Measurements from ENCODE around the gene FAAP100.

Gene FAAP100

GRCh38 chr17:81557276-81558114 lies 5.3 kb upstream of the FAAP100 start:
- TF ChIP-seq, protein P1, sequence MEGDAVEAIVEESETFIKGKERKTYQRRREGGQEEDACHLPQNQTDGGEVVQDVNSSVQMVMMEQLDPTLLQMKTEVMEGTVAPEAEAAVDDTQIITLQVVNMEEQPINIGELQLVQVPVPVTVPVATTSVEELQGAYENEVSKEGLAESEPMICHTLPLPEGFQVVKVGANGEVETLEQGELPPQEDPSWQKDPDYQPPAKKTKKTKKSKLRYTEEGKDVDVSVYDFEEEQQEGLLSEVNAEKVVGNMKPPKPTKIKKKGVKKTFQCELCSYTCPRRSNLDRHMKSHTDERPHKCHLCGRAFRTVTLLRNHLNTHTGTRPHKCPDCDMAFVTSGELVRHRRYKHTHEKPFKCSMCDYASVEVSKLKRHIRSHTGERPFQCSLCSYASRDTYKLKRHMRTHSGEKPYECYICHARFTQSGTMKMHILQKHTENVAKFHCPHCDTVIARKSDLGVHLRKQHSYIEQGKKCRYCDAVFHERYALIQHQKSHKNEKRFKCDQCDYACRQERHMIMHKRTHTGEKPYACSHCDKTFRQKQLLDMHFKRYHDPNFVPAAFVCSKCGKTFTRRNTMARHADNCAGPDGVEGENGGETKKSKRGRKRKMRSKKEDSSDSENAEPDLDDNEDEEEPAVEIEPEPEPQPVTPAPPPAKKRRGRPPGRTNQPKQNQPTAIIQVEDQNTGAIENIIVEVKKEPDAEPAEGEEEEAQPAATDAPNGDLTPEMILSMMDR (IDR thresholded peaks at IDR 0.05; ENCODE audit: extremely low read depth, missing control alignments) = no peak
- DNase-seq (ENCODE audit: low spot score) = no peak

DNA sequence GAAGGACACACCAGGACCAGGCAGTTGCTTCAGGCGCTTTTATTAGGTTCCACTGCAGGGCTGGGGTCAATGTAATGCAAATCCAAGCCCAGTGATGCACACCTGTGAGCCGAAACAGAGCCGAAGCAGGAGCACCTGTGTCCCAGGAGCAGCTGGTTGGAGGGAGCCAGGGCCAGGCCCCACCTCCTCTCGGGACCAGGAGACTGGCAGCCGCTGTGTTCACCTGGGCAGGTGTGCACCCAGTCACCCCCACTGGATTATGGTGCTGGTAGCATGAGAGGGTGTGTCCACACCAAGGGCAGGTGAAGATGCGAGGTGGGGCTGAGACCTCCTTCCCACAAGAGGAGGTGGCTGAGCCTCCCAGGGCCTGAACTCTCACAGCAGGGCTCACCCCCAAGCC lies 4.7 kb upstream of the FAAP100 start:
- TF ChIP-seq, protein P1 (IDR thresholded peaks at IDR 0.05; ENCODE audit: extremely low read depth, missing control alignments) = no peak
- DNase-seq (ENCODE audit: low spot score) = no peak

DNA sequence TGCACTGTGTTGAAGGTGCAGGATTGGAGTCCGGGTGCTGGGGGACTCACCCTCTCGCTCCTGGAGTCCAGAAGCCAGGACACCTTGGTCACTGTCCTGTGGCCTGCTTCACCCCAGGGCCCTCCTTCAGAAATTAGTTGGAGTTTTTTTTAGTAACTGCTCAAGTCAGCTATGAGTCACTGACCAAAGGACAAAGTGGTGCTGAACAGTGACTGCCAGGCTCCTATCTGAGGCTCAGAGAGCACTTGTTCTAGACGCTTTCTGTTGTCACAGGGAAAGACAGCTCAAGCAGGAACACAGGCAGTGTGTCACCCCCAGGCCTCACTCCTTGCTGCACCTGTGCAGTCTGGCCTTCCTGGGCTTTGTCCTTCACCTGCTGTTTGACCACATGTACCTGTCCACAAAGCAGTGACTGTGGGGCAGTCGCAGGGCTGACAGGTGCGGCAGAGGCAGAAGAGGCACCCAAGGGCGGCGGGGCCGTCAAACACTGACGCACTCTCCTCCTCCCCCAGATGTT lies 4.1 kb upstream of the FAAP100 start:
- TF ChIP-seq, protein P1 (IDR thresholded peaks at IDR 0.05; ENCODE audit: extremely low read depth, missing control alignments) = no peak
- no peak for DNase-seq (ENCODE audit: low spot score)

DNA sequence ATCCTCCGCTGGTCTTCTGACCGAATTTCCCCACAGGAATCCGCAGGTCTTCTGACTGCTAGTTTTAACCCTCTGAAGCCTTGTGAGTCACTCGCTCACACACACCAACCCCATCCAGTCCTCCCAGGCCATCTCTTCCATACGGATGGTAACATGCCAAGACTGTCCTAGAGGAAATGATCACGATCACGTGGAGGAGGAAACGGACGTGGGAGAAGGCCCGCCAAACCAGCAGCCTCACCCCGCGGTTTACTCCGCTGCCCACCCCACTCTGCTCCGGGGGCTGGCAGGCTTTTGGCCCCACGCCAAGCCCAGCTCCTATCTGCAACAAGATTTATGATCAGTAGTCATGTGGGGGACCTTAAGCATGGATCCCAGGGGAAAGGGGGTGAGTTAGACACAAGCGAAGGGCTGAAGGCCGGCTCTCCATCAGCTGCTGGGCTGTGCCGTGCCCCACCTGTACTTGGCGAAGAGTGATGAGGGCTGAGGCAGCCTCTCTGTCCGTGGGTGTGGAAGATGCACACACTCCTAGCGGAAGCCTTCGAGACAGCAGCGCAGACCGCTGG lies 1.5 kb upstream of the FAAP100 start:
- TF ChIP-seq, protein P1 (IDR thresholded peaks at IDR 0.05; ENCODE audit: extremely low read depth, missing control alignments) = no peak
- DNase-seq (ENCODE audit: low spot score) = no peak

DNA sequence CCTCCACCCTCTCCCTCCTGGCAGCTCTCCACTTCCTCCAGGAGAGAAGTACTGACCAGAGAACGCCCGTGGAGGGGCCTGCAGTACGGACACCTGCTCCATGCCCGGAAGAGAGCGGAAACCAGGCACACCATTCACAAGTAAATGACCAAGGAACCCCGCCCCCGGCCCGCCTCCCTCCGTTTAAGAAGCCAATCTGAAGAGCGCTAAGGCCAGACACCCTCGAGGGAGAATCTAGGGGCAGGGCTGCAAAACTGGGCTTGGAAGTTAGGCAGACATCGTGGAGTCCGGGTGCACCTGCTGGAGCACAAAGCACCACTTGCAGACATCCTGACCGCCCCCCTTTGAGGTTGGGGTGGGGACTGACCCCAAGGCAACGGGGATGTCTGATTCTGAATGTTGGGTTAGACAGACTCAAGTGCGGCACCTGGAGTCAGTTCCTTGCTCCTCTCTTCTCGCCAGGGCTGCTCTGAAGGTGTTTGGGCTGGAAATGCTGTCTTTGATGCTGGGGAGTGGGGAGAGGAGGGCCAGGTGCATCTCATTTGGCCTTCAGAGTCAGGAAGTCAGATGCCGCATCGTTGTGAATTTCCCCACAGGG lies 964 bp upstream of the FAAP100 start:
- DNase-seq (ENCODE audit: low spot score) = peak; percentile 91
- TF ChIP-seq, protein P1 (IDR thresholded peaks at IDR 0.05; ENCODE audit: extremely low read depth, missing control alignments) = no peak

GRCh38 chr17:81551458-81552243 lies 502 bp downstream of the FAAP100 start:
- DNase-seq (ENCODE audit: low spot score) = no peak
- TF ChIP-seq, protein P1 (IDR thresholded peaks at IDR 0.05; ENCODE audit: extremely low read depth, missing control alignments) = no peak

Measured in GM20000 (cell line).